Osteocyte (in vitro differentiated cells): ENCODE results near the gene LARGE1. TPM values are rescaled to one million over a fixed set of nuclear protein-coding genes. Genes with fewer than 3 reads are reported as not detected.
"Not testable (repeated sequence)": the region's sequence is repeated elsewhere in the genome, so short reads cannot be mapped to it uniquely, and the experiment has no call there.

Source experiments
- DNase-seq: peaks from one replicate; pipeline ENCODE4 v3.0.0; 2021; ENCODE audit warnings: mixed read lengths; ENCODE audit not compliant: unreplicated experiment; ENCODE audit errors: extremely low spot score
- H3K27ac Mint-ChIP-seq: one replicate; pipeline ENCODE4 v1.8.0; 2021; ENCODE audit warnings: mild to moderate bottlenecking, mixed read lengths; ENCODE audit not compliant: unreplicated experiment
- H3K27me3 Mint-ChIP-seq: one replicate; pipeline ENCODE4 v1.8.0; 2021; ENCODE audit warnings: mixed read lengths; ENCODE audit not compliant: unreplicated experiment
- H3K36me3 Mint-ChIP-seq: one replicate; pipeline ENCODE4 v1.8.0; 2021; ENCODE audit warnings: mixed read lengths; ENCODE audit not compliant: unreplicated experiment
- H3K4me1 Mint-ChIP-seq: one replicate; pipeline ENCODE4 v1.8.0; 2021; ENCODE audit warnings: mixed read lengths; ENCODE audit not compliant: unreplicated experiment
- H3K4me3 Mint-ChIP-seq: one replicate; pipeline ENCODE4 v1.8.0; 2021; ENCODE audit warnings: mild to moderate bottlenecking, moderate library complexity, mixed read lengths; ENCODE audit not compliant: unreplicated experiment
- H3K9me3 Mint-ChIP-seq: one replicate; pipeline ENCODE4 v1.8.0; 2021; ENCODE audit warnings: mixed read lengths; ENCODE audit not compliant: unreplicated experiment
- CTCF ChIP-seq: fragments of 200-600 bp; sonication (generic); IDR thresholded peaks from 2 replicates; pipeline ENCODE4 v1.5.0; 2021; ENCODE audit warnings: antibody characterized with exemption, mild to moderate bottlenecking, moderate library complexity
- total RNA-seq: library from RNA; stranded (reverse); gene quantifications from 2 replicates; pipeline ENCODE4 v1.2.1, GENCODE V29; 2021

The LARGE1 gene
- total RNA-seq, 1 donor from 2014 or later: 17.6 TPM

GRCh38 chr22:33464698-33465097, 455.6 kb downstream of the LARGE1 start:
- no peaks in the 10 kb centered on the region for H3K36me3 Mint-ChIP-seq
- no peaks in the 10 kb centered on the region for H3K27me3 Mint-ChIP-seq
- H3K9me3 Mint-ChIP-seq: peaks cover 17% of the 10 kb centered on the region
- DNase-seq: no peak
- no peaks in the 10 kb centered on the region for H3K4me1 Mint-ChIP-seq
- TF ChIP-seq CTCF: no peak
- no peak overlapping the region for H3K4me3 Mint-ChIP-seq
- no peak overlapping the region for H3K27ac Mint-ChIP-seq

GRCh38 chr22:33461698-33462434, 458.4 kb downstream of the LARGE1 start:
- Mint-ChIP-seq H3K27me3 (no peaks in the 10 kb centered on the region), H3K4me3 (no peak overlapping the region), H3K4me1 (no peaks in the 10 kb centered on the region), H3K36me3 (no peaks in the 10 kb centered on the region), H3K27ac (no peak overlapping the region), H3K9me3 (peaks cover 17% of the 10 kb centered on the region)
- no peak for TF ChIP-seq CTCF
- no peak for DNase-seq

GRCh38 chr22:33461245-33461644, 459.0 kb downstream of the LARGE1 start:
- H3K9me3 Mint-ChIP-seq: peaks cover 17% of the 10 kb centered on the region
- DNase-seq, H3K4me1 Mint-ChIP-seq, H3K4me3 Mint-ChIP-seq, H3K36me3 Mint-ChIP-seq, H3K27ac Mint-ChIP-seq, H3K27me3 Mint-ChIP-seq: not testable (repeated sequence)

GRCh38 chr22:33459137-33459536, 461.1 kb downstream of the LARGE1 start:
- Mint-ChIP-seq H3K27me3 (no peaks in the 10 kb centered on the region), H3K4me3 (no peak overlapping the region), H3K36me3 (no peaks in the 10 kb centered on the region), H3K9me3 (peaks cover 17% of the 10 kb centered on the region), H3K4me1 (no peaks in the 10 kb centered on the region), H3K27ac (no peak overlapping the region)
- DNase-seq: no peak
- no peak for TF ChIP-seq CTCF

GRCh38 chr22:33456511-33456910, 463.8 kb downstream of the LARGE1 start:
- Mint-ChIP-seq H3K27ac (no peak overlapping the region), H3K27me3 (no peaks in the 10 kb centered on the region), H3K4me1 (no peaks in the 10 kb centered on the region), H3K4me3 (no peak overlapping the region), H3K9me3 (peaks cover 4% of the 10 kb centered on the region), H3K36me3 (no peaks in the 10 kb centered on the region)
- no peak for DNase-seq
- no peak for TF ChIP-seq CTCF
